Neural cell (in vitro differentiated cells): Measurements from ENCODE around the gene TECPR2.

Experiments
- CTCF ChIP-seq: fragments of 450-650 bp; IDR thresholded peaks from 2 replicates; pipeline ENCODE4 v1.5.1; 2014; ENCODE audit warnings: antibody characterized with exemption, mild to moderate bottlenecking, moderate library complexity; ENCODE audit not compliant: poor library complexity, severe bottlenecking
- EZH2 ChIP-seq: fragments of 200-600, 300-800 bp; shearing (Covaris generic), sonication (generic); IDR thresholded peaks from 2 replicates; pipeline ENCODE4 v1.6.1; 2014; ENCODE audit warnings: antibody characterized with exemption, low read length, borderline replicate concordance, mild to moderate bottlenecking; ENCODE audit not compliant: insufficient read depth, poor library complexity, severe bottlenecking
- POLR2AphosphoS5 ChIP-seq: IDR thresholded peaks from 2 replicates; pipeline ENCODE4 v1.6.1; 2012
- TF ChIP-seq, protein P1 (sequence below): IDR thresholded peaks from 2 replicates; pipeline ENCODE4 v1.6.1; 2012; ENCODE audit warnings: borderline replicate concordance

GRCh38 chr14:102440392-102440791, 77.7 kb downstream of the TECPR2 start:
- TF ChIP-seq POLR2AphosphoS5 (no peak), CTCF (no peak), EZH2 (no peak)
- TF ChIP-seq, protein P1, sequence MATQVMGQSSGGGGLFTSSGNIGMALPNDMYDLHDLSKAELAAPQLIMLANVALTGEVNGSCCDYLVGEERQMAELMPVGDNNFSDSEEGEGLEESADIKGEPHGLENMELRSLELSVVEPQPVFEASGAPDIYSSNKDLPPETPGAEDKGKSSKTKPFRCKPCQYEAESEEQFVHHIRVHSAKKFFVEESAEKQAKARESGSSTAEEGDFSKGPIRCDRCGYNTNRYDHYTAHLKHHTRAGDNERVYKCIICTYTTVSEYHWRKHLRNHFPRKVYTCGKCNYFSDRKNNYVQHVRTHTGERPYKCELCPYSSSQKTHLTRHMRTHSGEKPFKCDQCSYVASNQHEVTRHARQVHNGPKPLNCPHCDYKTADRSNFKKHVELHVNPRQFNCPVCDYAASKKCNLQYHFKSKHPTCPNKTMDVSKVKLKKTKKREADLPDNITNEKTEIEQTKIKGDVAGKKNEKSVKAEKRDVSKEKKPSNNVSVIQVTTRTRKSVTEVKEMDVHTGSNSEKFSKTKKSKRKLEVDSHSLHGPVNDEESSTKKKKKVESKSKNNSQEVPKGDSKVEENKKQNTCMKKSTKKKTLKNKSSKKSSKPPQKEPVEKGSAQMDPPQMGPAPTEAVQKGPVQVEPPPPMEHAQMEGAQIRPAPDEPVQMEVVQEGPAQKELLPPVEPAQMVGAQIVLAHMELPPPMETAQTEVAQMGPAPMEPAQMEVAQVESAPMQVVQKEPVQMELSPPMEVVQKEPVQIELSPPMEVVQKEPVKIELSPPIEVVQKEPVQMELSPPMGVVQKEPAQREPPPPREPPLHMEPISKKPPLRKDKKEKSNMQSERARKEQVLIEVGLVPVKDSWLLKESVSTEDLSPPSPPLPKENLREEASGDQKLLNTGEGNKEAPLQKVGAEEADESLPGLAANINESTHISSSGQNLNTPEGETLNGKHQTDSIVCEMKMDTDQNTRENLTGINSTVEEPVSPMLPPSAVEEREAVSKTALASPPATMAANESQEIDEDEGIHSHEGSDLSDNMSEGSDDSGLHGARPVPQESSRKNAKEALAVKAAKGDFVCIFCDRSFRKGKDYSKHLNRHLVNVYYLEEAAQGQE, result no peak
